HG03521 (cell line): ENCODE results near the gene CHRM4.
A peak's percentile ranks its signal among the peaks of the same experiment; 100 is the strongest.

Experiments
- ATAC-seq: cut with Tn5 transposase; IDR thresholded peaks from one replicate; pipeline ENCODE4 v1.9.1; 2021; ENCODE audit warnings: mild to moderate bottlenecking, moderate library complexity; ENCODE audit not compliant: unreplicated experiment

The CHRM4 gene

DNA sequence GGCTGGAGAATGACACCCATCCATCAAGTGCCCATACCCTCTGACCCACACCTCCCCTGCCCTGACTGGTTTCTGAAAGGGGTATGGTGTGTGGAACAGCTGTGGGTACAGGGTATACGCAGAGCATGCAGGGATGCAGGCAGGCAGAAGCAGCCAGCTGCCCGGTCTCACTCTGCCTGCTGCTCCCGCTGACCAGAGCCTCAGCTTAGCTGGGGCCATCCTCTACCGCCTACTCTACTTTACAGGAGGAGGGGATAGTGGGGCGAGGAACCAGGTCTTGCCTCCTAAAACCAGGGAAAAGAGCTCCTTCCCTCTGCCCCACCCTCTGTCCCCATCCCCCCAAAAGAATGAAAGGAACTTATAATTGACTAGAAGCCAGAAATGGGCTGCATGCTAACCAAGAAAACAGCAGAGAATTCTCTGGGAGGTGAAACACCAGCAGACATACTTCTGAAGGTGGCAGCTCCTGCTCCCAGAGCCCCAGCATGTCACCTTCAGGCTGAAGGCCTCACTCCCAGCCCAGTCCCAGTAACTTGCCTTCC is 13.0 kb upstream of the CHRM4 start:
- no peak for ATAC-seq

DNA sequence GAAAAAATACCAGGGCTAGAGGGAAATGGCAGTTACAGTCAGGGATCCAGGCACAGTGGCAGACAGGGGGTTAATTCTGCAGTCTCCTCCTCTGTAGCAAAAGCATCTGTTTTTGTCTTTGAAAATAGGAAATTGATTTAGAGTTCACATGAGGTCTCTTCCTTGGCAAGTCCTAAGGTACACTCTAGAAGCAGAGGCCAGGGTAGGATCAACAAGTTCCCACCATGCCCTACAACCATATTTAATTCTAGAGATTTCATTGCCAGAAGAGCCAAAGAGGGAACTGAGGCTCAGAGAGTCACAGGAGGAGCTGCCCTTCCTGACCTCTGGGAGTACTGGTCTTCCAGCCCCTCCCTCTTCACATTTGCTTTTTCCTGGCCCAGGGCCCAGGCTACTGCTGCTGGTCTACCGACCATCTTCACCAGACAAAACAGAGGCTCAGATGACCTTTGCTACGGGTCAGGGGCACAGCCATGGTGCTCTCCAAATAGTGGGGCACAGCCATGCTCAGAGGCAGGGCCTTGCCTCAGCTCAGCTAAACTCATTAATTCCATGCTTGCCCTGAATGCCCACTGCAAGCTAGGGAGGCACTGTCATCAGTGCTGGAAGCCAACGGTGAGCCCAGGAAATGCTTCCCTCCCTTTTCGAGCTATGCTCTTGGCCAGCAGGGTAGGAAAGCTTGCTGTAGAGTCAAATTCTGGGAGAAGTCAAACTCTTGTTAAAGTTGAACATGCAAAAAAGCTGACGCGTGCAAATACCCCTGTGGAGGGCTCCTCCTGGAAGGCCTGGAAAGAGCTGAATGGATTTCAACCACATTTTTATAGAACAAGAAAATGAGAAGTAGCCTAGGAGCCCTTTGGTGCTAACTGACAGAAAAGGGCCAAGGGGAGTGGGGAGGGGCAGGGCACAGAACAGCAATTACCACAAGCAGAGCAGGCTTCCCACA is 11.7 kb upstream of the CHRM4 start:
- no peak for ATAC-seq

GRCh38 chr11:46397526-46397925 is 6.0 kb upstream of the CHRM4 start:
- ATAC-seq: no peak

DNA sequence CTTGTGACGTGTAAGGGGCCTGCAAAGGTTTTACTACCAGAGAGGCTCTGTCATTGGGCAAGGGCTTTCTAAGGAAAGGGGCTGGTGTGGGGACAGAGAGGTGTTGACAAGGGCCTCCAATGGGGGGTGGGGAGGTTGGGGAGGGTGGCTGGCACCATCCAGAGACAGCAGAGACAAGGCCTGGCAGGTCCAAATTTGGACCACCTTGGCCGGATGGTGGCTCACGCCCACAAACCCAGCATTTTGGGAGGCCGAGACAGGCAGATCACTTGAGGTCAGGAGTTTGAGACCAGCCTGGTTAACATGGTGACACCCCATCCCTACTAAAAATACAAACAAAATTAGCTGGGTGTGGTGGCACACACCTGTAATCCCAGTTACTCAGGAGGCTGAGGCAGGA is 2.2 kb upstream of the CHRM4 start:
- ATAC-seq: no peak

DNA sequence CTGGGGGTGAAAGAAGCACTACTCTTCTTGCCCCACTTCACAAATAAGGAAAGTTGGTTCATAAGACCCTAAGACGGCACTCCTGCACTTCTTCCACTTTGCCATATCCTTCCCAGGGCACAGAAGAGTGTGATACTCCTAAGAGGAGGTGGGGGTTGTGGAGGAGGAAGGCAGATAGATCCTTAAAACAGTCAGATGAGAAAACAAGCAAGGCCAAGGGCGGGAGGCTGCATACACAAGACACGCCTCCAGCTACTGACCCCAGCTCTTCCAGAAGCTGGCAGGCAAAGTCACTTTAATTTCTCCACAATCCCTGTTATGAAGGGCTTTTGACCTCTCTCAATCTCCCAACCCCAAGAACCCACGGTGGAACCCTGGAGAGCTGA is 1.6 kb upstream of the CHRM4 start:
- no peak for ATAC-seq

DNA sequence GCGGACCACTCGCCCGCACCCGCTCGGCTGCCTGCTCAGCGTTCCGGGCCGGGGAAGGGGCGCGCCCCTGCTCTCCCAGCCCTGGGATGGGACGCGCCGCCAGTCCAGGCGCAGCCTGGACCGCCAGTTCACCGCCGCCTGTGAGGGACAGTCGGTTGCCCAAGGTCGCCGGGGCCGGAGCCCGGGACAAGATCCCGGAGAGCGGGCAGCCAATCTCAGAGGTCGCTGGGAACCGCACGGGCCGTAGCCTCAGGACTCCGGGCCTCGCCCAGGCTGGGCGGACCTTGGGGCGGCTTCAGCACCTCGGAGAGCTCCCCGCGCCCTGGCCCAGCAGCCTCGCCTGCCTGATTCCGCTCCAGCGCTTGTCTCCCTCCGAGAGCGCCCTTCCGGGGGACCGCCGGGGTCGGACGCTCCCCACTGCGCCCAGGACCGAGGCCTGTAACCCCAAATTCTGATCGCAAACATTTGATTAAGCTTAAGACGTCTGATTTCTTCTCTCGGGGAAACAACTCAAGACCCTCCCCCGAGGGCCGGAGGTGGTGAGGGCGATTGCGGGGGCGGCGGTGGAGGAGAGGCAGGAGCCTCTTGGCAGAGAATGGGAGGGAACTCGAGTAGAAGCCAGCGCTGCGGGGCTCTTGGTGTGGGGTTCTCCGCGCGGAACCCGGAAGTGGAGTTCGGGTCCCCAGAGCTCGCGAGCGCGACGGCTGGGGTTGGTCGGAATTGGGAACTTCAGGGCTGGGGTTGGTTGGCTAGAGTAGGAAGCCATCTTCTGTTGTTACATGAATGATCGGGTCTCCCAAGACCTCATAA is 1.1 kb upstream of the CHRM4 start:
- peak; percentile 63 for ATAC-seq

DNA sequence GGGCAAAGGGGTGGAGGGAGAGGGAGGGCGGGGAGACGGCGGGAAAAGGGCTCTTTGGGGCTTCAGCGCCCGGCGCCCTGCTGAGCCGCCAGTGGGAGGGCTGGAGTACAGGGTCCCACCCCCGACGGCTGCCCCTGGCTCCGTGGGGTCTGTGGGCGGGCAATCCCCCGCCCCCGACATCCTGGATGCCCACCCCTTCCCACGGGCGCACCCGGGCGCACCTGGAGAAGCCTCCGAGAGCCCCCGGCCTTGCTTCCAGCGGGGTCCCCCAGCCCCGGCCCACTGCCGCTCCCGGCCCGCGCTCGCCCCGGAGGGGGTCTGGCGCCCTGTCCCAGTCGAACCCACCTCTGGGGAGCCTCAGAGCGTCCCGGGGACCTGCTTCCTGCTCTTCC is 394 bp downstream of the CHRM4 start:
- no peak for ATAC-seq

DNA sequence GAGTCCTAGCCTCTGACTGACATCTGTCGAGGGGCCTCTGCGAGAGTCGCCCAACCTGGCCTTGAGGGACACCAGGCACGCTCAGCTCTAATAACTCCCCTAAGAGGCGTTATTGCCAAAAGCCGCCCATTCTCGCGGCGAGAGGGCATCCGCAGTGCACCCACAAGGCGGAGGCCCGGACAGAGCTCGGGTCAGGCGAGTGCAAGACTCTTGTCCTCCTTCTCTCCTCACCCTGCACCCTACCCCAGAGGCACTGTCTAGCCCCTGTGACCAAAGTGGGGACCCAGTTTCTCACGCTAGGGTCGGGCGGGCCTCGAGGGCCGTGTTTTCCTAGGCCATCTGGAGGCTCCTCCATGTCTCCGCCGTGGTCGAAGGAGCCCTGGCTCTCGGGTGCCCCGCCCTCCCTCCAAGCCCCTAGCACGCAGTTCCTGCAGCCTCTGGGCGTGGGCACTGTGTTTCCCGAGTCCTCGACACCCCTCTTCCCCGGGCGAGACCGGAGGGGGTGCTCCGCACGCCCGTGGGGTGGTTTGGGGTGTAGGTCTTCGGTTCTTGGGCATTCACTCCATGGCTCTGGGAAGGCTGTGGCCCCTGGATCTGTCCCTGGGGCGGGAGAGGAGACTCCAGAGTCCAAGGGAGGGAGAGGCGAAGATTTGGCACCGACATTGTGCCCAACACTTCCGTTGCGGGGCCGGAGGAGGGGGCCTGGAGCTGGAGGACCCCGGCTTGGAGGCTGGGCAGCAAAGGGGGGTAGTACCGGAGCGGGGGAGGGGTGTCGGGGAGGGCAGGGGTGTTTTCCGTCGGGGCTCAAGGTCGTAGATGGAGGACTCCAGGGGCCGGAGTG is 1.0 kb downstream of the CHRM4 start:
- no peak for ATAC-seq

DNA sequence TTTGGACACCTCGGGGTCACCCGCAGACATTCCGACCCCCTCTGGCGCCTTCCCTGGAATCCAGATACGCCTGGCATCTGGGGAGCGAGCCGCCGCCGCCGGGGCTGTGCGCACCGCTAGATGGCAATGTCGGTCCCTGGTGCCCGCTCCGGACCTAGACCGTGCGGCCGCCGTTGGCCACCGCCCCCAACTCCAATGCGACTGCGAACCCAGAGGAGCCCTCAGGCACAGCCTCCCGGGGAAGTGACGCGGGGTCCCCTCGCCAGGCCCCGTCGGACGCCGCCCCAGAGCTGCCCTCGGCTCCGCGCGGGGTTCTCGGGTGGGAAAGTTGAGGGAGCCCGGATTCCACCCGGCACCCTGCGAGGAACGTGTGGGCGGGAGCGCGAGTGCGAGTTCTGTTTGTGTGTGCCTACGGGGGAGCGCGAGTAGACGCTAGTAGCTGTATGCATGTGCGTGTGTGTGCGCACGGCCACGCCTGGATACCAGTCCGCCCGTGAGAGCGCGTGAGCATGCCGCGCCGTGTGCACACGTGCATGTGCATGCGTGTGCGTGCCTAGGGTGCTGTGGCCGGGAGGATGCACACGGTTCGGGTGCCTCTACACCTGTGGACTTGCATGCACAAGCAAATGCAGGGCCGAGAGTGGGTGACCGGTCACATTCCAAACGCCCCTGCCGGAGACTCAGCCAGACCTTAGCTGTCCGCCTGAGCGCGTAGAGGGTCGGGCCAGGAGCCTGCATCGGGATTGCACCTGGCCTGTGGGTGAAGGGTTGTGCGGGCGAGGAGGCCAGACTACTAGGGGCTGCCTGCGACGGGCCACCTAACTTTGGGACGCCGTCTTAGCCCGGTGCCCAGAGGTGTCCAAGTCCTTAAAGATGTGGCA is 1.9 kb downstream of the CHRM4 start:
- ATAC-seq: peak; percentile 46

DNA sequence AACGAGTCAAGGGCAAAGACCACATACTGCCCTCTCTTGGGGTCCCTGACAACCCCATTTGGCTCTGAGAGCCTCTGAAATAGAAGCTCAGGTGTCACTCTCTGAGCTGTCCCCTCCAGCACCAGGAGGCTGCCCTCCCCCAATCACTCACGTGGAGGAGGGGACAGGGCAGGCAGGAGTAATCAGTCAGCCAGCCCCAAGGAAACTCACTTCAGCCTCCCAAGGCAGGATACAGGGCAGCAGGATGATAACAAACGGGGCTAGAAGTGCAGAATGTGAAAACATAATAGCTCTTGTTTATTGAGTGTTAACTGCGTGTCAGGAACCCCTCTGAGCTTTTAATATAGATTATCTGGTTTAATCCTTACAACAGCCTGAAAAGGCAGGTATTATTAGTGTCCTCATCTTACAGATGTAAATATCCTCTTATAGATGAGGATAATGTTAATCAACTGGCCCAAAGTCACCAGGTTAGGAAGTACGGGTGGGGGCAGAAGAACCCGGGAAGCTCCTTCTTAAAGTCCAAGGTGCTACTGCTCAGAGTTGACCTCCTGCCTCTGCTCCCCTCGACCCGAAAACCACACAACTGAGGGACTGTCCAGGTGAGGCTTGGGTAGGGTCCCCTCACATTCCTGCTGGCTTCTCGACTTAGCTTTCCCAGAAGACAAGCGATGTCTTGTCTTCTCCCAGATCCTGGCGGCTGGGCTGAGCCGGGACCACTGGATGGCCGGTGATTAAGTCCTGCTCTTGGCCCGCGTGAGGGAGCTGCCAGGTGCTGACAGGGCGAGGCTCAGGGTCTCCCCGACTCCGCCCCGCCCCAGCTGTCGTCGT is 2.7 kb downstream of the CHRM4 start:
- no peak for ATAC-seq

DNA sequence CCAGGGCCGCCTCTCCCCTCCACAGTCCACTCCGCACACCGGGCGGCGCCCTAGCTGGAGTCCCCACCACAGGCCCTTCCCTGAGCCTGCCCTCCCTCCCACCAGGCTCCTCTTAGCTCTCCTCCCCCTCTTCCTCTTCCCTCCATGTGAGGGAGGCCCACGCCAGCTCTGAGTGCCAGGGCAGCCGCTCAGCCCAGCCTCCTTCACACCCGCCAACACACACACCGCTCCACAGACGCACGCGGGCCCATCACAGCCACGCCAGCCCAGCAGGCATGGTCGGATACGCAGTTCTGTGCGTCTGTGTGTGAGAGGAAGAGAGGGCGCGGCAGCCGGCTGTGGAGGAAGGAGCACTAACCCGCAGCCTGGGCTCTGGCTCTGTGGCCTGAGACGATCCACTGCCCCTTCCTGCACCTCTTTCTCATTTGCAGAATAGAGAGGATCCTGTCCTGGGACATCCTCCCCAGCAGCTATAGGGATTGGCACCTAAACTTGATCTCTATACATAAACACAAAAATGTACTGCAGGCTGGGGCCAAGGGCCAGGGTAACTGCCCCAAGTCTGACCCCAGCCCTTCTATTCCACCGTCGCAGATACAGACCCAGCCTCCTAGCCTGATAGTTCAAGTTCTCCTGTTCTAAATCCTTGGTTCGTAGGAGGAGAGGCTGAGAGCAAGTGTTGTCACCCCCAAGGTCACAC is 3.5 kb downstream of the CHRM4 start:
- ATAC-seq: no peak

- ATAC-seq: no peak
Observed at GRCh38 chr11:46387456-46387855, 4.1 kb downstream of the CHRM4 start.

GRCh38 chr11:46386674-46387073 is 4.9 kb downstream of the CHRM4 start:
- ATAC-seq: no peak

- no peak for ATAC-seq
Observed at GRCh38 chr11:46386005-46386578, 5.5 kb downstream of the CHRM4 start.

DNA sequence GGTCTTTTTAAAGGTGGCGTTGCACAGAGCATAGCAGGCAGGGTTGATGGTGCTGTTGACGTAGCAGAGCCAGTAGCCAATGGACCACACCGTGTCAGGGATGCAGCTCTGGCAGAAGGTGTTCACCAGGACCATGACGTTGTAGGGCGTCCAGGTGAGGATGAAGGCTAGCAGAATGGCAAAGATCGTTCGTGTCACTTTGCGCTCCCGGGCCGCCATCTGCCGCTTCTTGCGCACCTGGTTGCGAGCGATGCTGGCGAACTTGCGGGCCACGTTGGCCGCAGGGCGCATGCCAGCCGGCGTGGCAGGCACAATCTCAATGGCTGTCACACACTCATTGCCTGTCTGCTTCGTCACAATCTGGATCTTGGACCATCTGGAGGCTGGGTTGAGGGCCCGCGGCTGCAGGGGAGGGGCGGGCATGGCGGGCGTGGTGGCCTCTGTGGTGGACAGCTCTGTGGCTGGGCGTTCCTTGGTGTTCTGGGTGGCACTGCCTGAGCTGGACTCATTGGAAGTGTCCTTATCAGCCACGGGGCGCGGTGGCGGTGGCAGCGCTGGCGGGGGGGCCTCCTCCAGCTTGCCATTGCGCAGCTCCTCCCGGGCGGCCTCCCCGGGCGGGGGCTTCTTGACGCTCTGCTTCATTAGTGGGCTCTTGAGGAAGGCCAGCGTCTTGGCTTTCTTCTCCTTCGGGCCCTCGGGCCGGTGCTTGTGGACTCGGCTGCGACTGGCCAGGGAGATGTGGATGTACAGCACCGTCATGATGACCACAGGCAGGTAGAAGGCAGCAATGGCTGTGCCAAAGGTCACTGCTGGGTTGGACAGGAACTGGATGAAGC is 6.2 kb downstream of the CHRM4 start:
- no peak for ATAC-seq

DNA sequence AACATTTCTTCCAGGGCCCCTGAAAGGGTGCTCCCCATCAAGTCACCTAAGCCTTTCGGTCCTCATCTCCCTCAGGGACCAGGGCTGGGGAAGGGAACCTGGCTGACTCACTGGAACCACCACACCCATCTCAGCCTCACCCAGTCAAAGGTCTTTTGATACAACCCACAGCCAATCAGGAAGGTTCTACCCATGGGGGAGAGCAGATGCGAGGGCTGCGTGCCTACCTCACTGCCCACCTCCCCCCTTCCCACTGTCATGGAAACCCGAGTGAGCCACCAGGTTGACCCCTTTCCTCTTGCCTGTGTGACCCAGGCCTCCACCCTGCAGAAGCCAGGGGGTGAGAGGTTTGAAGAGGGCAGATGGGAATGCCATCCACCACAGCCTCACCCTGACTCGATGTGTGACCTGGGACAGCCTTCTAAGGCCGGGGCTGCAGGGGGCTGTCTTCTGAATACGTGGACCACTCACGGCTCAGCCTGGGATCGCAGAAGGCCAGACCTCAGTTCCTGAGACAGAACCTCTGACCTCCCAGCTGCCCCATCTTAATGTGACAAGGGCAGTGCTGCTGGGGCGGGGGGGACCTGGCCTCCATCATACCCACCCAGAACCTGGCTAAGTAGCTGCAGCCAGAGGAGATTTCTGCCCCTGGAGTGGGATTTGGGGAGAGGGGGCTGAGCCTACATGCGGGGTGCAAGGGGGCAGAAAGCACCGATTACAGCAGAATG is 7.4 kb downstream of the CHRM4 start:
- ATAC-seq: no peak

DNA sequence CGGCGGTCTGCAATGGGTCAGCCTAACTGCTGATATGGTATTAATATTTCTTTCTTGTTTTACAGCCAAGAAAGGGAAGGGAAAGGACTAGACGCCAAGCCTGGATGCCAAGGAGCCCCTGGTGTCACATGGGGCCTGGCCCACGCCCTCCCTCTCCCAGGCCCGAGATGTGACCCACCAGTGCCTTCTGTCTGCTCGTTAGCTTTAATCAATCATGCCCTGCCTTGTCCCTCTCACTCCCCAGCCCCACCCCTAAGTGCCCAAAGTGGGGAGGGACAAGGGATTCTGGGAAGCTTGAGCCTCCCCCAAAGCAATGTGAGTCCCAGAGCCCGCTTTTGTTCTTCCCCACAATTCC is 8.2 kb downstream of the CHRM4 start:
- ATAC-seq: no peak
